Measurements from ENCODE around the gene CCNQ.

Gene CCNQ

GRCh38 chrX:153576239-153576870 is 22.6 kb downstream of the CCNQ start:
- DNase-seq (ENCODE audit: low read depth): no peak
- H3K4me3 ChIP-seq (ENCODE audit: low read depth, low read length): no peak overlapping the region
- TF ChIP-seq, protein P1, sequence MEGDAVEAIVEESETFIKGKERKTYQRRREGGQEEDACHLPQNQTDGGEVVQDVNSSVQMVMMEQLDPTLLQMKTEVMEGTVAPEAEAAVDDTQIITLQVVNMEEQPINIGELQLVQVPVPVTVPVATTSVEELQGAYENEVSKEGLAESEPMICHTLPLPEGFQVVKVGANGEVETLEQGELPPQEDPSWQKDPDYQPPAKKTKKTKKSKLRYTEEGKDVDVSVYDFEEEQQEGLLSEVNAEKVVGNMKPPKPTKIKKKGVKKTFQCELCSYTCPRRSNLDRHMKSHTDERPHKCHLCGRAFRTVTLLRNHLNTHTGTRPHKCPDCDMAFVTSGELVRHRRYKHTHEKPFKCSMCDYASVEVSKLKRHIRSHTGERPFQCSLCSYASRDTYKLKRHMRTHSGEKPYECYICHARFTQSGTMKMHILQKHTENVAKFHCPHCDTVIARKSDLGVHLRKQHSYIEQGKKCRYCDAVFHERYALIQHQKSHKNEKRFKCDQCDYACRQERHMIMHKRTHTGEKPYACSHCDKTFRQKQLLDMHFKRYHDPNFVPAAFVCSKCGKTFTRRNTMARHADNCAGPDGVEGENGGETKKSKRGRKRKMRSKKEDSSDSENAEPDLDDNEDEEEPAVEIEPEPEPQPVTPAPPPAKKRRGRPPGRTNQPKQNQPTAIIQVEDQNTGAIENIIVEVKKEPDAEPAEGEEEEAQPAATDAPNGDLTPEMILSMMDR (IDR thresholded peaks at IDR 0.05; ENCODE audit: low read depth, low read length, missing control alignments): no peak

DNA sequence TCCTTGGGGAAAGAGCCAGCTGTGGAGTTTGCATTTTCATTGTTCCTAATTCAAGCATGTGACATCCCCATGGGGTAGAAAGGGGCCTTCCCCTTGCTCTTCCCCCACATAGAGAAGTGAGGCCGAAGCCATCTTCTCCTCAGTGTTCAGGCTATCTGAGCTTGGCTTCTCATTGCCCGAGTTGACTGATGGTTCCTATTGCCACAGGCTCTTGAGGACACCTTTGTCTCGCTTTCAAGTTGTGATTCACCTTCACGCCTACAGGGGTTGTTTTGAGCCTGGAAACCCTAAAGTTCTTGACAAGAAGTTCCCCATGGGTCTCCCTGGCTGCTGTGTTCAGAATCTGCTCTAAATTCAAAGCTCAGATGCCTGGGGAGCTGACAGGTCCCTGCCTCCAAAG is 25.0 kb downstream of the CCNQ start:
- no peak for DNase-seq (ENCODE audit: low read depth)
- TF ChIP-seq, protein P1 (IDR thresholded peaks at IDR 0.05; ENCODE audit: low read depth, low read length, missing control alignments): peak; percentile 50

DNA sequence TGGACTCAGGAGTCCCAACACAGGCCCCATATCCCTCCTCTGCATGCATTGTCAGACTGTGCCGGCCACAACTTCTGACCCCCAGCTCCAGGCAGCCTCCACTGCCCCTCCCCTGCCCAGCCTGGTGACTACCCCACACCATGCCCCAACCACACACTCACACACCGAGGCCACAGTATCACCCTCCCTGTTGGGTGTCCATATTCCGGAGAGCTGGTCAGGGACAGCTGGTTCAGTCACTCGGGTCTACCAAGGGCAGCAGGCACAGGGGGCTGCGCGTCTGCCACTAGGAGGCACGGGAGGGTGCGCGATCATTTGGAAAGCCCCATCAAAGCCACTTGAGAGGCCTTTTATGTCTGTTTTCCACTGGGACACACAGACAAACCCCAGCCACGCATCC is 26.3 kb downstream of the CCNQ start:
- H3K4me3 ChIP-seq (ENCODE audit: low read depth, low read length): no peak overlapping the region
- DNase-seq (ENCODE audit: low read depth): no peak
- TF ChIP-seq, protein P1 (IDR thresholded peaks at IDR 0.05; ENCODE audit: low read depth, low read length, missing control alignments): no peak

More for the DNA sequence above, 25.0 kb downstream of the CCNQ start:
- H3K4me3 ChIP-seq (ENCODE audit: low read depth, low read length): no peak overlapping the region

- TF ChIP-seq, protein P1 (IDR thresholded peaks at IDR 0.05; ENCODE audit: low read depth, low read length, missing control alignments): no peak
- H3K4me3 ChIP-seq (ENCODE audit: low read depth, low read length): no peak overlapping the region
- no peak for DNase-seq (ENCODE audit: low read depth)
Measured at GRCh38 chrX:153571534-153571908, 27.4 kb downstream of the CCNQ start.

DNA sequence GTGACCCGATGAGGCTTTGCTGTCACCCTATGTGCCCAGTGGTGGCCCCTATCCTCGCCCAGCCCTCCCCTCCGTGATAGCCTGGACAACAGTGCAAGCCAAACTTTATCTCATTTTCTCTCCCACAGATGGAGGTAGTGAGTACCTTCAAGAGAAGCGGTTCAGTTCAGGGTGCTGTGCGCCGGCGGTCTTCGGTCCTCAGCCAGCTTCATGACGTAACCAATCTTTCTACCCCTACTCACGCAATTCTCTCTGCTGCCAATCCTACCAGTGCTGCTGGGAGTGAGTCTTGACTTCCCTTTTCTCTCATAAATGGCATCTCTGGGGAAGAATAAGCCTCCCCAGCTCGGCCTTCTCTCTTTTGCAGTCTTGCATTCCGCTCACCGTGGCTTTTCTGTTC is 29.5 kb downstream of the CCNQ start:
- DNase-seq (ENCODE audit: low read depth): no peak
- H3K4me3 ChIP-seq (ENCODE audit: low read depth, low read length): no peak overlapping the region
- TF ChIP-seq, protein P1 (IDR thresholded peaks at IDR 0.05; ENCODE audit: low read depth, low read length, missing control alignments): no peak

DNA sequence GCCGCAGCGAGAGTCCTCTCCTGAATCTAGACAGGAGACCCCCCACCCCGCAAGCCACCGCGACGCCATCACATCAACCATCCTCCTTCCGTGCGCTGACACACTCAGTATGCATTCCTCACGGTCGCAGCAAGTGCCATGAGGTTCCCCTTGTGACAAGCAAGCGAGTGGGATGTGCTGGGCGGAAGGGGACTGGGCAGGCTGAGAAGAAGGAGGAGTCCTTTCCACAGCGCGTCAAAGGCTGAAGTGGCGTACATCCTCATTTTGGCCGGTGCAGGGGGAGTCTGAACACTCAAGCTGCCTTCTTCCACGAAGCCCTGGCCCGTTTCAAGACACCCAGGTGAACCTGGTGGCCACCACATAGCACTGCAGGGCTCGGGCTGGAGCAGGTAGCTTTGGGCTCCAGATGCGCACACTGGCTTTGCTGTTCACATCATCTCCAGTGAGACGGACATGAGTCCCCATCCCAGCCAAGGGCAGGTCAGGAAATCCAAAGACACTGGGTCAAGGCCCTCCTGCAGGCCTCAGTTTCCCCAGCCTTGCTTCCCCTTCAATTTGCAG is 30.4 kb downstream of the CCNQ start:
- H3K4me3 ChIP-seq (ENCODE audit: low read depth, low read length): no peak overlapping the region
- TF ChIP-seq, protein P1 (IDR thresholded peaks at IDR 0.05; ENCODE audit: low read depth, low read length, missing control alignments): peak; percentile 41
- DNase-seq (ENCODE audit: low read depth): no peak
